ENCODE data around the gene FAM3B. TPM values are rescaled to one million over a fixed set of nuclear protein-coding genes. Genes with fewer than 3 reads are reported as not detected.

Gene FAM3B
- total RNA-seq, 2 donors from 2014 or later, result 2.1 to 3.1 TPM

- no peak overlapping the region for H3K27ac ChIP-seq (ENCODE audit: low read depth, low read length)
- Mint-ChIP-seq H3K27me3 (ENCODE audit: insufficient read depth) (peaks cover 4% of the 10 kb centered on the region), H3K27ac (no peak overlapping the region), H3K9me3 (no peaks in the 10 kb centered on the region), H3K4me3 (no peak overlapping the region), H3K4me1 (peaks cover 2% of the 10 kb centered on the region), H3K36me3 (ENCODE audit: low read depth) (no peaks in the 10 kb centered on the region)
- no peaks in the 10 kb centered on the region for H3K36me3 ChIP-seq (ENCODE audit: control insufficient read depth, insufficient read depth, low read length)
- no peak for TF ChIP-seq CTCF (conservative IDR thresholded peaks at IDR 0.05)
- no peak overlapping the region for H3K4me3 ChIP-seq (ENCODE audit: low read length)
- peak; percentile 36 for DNase-seq
- 80 to 83% methylated on average over 3 to 5 of the region's 5 CpGs for WGBS, 2 experiments (ENCODE audit: insufficient coverage in 1 of 2, insufficient read length in 1 of 2)
- H3K4me1 ChIP-seq (ENCODE audit: control insufficient read depth, insufficient read depth, low read length), result peaks cover 7% of the 10 kb centered on the region
- no peaks in the 10 kb centered on the region for H3K27me3 ChIP-seq (ENCODE audit: control insufficient read depth, insufficient read depth, low read length, poor library complexity, severe bottlenecking)
- no peaks in the 10 kb centered on the region for H3K9me3 ChIP-seq (ENCODE audit: control insufficient read depth, low read length)
- H3K9ac ChIP-seq (ENCODE audit: extremely low read depth, low read length, poor library complexity, severe bottlenecking), result no peak overlapping the region
Observed at GRCh38 chr21:41374867-41375533, 58.4 kb downstream of the FAM3B start.

DNA sequence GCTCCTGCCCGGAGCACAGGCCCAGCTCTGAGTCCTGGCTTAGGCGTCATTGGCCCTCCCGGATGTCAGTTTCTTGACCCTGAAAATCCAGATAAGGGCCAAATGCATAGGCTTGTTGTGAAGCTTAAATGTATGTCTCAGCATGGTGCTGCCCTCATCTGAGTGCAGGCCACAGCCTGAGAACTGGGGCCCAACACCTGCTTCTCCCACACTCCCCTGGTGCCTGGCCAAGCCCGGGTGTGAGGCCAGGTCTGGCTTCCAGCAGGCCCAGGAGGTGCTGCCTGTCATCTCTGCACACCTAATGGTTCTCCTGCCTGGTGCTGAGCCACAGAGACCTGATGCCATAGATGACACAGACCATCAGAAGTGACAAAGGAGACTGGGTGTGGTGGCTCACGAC is 59.3 kb downstream of the FAM3B start:
- peaks cover 2% of the 10 kb centered on the region for H3K4me1 Mint-ChIP-seq
- H3K36me3 ChIP-seq (ENCODE audit: control insufficient read depth, insufficient read depth, low read length), result no peaks in the 10 kb centered on the region
- TF ChIP-seq CTCF (conservative IDR thresholded peaks at IDR 0.05), result no peak
- no peak overlapping the region for H3K27ac Mint-ChIP-seq
- DNase-seq, result peak; percentile 39
- H3K4me1 ChIP-seq (ENCODE audit: control insufficient read depth, insufficient read depth, low read length), result peaks cover 7% of the 10 kb centered on the region
- H3K27me3 ChIP-seq (ENCODE audit: control insufficient read depth, insufficient read depth, low read length, poor library complexity, severe bottlenecking), result no peaks in the 10 kb centered on the region
- H3K27ac ChIP-seq (ENCODE audit: low read depth, low read length), result no peak overlapping the region
- H3K4me3 ChIP-seq (ENCODE audit: low read length), result no peak overlapping the region
- peaks cover 6% of the 10 kb centered on the region for H3K27me3 Mint-ChIP-seq (ENCODE audit: insufficient read depth)
- no peaks in the 10 kb centered on the region for H3K36me3 Mint-ChIP-seq (ENCODE audit: low read depth)
- WGBS, 2 experiments (ENCODE audit: insufficient coverage in 1 of 2, insufficient read length in 1 of 2), result 92 to 100% methylated on average over 3 to 5 of the region's 5 CpGs
- H3K9ac ChIP-seq (ENCODE audit: extremely low read depth, low read length, poor library complexity, severe bottlenecking), result no peak overlapping the region
- no peaks in the 10 kb centered on the region for H3K9me3 Mint-ChIP-seq
- no peaks in the 10 kb centered on the region for H3K9me3 ChIP-seq (ENCODE audit: control insufficient read depth, low read length)
- H3K4me3 Mint-ChIP-seq, result no peak overlapping the region

- Mint-ChIP-seq H3K4me1 (peaks cover 2% of the 10 kb centered on the region), H3K27ac (no peak overlapping the region), H3K4me3 (no peak overlapping the region), H3K27me3 (ENCODE audit: insufficient read depth) (peaks cover 6% of the 10 kb centered on the region), H3K9me3 (peaks cover 5% of the 10 kb centered on the region), H3K36me3 (ENCODE audit: low read depth) (no peaks in the 10 kb centered on the region)
- Histone ChIP-seq H3K36me3 (ENCODE audit: control insufficient read depth, insufficient read depth, low read length) (no peaks in the 10 kb centered on the region), H3K4me1 (ENCODE audit: control insufficient read depth, insufficient read depth, low read length) (peaks cover 7% of the 10 kb centered on the region), H3K4me3 (ENCODE audit: low read length) (no peak overlapping the region), H3K27ac (ENCODE audit: low read depth, low read length) (no peak overlapping the region), H3K27me3 (ENCODE audit: control insufficient read depth, insufficient read depth, low read length, poor library complexity, severe bottlenecking) (no peaks in the 10 kb centered on the region), H3K9ac (ENCODE audit: extremely low read depth, low read length, poor library complexity, severe bottlenecking) (no peak overlapping the region), H3K9me3 (ENCODE audit: control insufficient read depth, low read length) (no peaks in the 10 kb centered on the region)
- 82 to 83% methylated on average over 12 to 16 of the region's 16 CpGs for WGBS, 2 experiments (ENCODE audit: insufficient coverage in 1 of 2, insufficient read length in 1 of 2)
- no peak for TF ChIP-seq CTCF (conservative IDR thresholded peaks at IDR 0.05)
- peak; percentile 73 for DNase-seq
Observed at GRCh38 chr21:41377715-41378114, 61.1 kb downstream of the FAM3B start.
